Measurements from ENCODE around the gene NCOR2.

DNA sequence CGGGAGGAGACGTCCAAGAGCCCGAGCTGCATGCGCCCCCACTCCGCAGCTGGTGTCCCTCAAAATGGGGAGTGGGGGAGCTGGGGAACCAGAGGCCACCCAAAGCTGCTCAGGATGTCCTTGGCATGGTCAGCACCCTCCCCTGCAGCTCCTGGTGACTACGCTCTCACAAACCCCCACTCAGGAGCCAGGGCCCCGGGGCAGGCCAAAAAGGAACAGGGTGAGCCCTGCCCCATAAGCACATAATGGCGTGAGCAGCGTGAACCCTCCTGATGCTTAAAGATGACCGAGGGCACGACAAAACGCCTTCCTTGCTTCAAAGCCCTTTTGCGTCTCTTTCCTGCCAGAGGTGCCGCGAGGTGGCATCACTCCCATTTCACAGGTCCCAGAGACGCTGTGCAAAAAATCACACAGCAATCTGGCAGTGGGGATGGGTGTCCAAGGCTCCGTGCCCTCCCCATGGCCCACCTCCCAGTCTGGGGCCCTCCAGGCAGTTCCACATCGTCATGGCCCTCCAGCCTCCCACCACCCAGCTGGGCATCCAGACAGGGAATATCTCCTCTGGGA, 13.5 kb downstream of the NCOR2 start:
- no peak for TF ChIP-seq CTCF (IDR thresholded peaks at IDR 0.05)
- TF ChIP-seq POLR2A (IDR thresholded peaks at IDR 0.05), result no peak
